Fibroblast of villous mesenchyme (primary cell): Measurements from ENCODE around the gene SFMBT2. TPM values are rescaled to one million over a fixed set of nuclear protein-coding genes. Genes with fewer than 3 reads are reported as not detected.
"Not testable (repeated sequence)": the region's sequence is repeated elsewhere in the genome, so short reads cannot be mapped to it uniquely, and the experiment has no call there.

Source experiments
- DNase-seq: peaks from one replicate; pipeline ENCODE4 v3.0.0-alpha.2; 2010; ENCODE audit warnings: low read depth
- H3K4me3 ChIP-seq: 2 replicates; pipeline ENCODE4 v1.5.1; 2011; ENCODE audit warnings: low read depth, mild to moderate bottlenecking, low read length
- total RNA-seq: library from RNA; depleted of rRNA; stranded (reverse); fragments of >200 nt; gene quantifications from 2 replicates; pipeline ENCODE4 v1.2.3, GENCODE V29; 2012
- TF ChIP-seq, protein P1 (sequence below): IDR thresholded peaks from 2 replicates; pipeline ENCODE4 v1.5.1; 2012; ENCODE audit warnings: low read depth, mild to moderate bottlenecking, low read length; ENCODE audit not compliant: insufficient read depth

Gene SFMBT2
- total RNA-seq, 1 donor: 1.7 TPM

DNA sequence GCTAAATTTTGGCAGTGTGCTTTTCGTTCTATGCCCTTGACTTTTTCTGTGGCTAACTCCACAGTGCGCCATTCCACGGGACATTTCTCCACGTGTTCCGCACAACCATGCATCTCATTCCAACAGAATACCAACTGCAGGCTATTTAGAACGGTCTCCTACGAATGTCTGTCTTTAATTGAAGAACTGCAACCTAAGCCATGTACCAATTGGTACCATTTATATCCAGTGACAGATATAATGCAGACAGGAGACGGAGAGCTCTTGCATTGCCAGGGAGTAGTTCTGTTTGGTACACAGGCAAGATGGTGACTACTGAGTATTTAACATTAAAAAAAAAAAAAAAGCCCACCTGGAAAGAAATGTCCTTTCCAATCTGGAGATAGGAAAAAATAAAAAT lies 9.1 kb downstream of the SFMBT2 start:
- TF ChIP-seq, protein P1, sequence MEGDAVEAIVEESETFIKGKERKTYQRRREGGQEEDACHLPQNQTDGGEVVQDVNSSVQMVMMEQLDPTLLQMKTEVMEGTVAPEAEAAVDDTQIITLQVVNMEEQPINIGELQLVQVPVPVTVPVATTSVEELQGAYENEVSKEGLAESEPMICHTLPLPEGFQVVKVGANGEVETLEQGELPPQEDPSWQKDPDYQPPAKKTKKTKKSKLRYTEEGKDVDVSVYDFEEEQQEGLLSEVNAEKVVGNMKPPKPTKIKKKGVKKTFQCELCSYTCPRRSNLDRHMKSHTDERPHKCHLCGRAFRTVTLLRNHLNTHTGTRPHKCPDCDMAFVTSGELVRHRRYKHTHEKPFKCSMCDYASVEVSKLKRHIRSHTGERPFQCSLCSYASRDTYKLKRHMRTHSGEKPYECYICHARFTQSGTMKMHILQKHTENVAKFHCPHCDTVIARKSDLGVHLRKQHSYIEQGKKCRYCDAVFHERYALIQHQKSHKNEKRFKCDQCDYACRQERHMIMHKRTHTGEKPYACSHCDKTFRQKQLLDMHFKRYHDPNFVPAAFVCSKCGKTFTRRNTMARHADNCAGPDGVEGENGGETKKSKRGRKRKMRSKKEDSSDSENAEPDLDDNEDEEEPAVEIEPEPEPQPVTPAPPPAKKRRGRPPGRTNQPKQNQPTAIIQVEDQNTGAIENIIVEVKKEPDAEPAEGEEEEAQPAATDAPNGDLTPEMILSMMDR: no peak
- H3K4me3 ChIP-seq: no peak overlapping the region
- DNase-seq: no peak

DNA sequence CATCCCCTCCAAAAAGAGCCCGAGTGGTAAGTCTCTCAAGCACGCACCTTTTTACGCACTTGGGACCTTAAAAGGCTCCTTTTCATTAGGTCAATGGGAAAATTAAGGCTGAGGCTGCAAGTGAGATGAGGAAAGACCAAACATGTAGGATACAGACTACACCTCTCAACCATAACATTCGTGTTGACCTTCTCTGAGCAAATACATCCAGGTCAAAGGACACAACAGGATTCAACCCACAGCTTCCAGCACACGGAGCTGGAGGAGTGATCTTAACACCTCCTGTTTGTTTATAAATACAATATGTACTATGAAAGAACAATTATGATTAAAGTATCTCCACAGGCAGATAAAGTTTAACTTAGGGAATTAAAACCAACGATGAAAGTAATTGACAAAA lies 9.7 kb downstream of the SFMBT2 start:
- TF ChIP-seq, protein P1: no peak

DNA sequence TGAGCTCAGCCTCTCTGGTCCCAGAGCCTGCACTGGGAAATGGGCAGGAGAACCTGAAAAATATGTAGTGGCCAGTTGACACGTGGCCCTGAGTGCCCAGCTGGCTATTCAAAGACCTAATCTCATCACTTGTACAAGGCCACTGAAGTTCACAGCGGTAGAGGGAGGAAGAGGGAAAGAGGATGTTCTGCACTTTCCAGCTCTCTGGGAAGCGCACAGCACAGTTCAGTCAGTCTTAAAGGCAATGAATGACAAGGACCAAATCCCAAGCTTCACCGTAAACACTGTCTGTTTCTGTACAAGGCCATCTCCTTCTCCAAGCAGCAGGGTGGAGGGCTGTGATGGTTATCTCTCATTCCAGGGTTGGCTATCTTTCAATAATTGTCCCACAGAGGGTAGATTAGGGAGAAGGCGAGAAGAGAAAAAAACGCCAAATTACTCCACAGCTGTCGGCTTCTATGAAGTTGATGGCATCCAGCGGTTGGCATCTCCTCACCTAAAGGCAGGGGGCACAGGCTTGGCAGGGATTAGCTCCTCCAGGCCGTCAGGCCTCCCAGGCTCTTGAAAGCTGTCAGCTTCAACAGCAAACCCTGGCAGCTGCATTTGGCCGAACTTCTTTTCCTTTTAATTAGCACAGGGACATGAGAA lies 10.6 kb downstream of the SFMBT2 start:
- TF ChIP-seq, protein P1: no peak
- DNase-seq: no peak

More for the DNA sequence above, 9.7 kb downstream of the SFMBT2 start:
- DNase-seq: no peak
- no peak overlapping the region for H3K4me3 ChIP-seq

DNA sequence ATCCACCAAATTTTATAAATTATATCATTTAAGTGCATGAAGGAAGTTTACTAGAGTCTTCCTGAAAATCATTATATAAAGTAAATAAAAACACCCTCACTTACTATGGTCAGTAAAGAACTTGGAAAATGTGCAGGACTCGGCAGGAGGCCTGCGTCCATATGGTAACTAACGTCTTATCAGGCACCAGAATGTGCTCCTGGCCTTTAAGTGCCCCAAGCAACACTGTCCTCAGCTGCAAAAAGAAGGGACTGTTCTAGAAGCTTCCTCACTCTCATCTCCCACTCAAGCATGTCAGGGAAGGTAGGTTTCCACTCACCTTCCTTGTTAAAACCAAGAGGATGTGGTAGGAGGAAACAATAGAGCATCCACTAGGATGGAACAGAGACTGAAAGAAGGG lies 11.3 kb downstream of the SFMBT2 start:
- no peak for DNase-seq
- no peak overlapping the region for H3K4me3 ChIP-seq
- TF ChIP-seq, protein P1: no peak

More for the DNA sequence above, 10.6 kb downstream of the SFMBT2 start:
- no peak overlapping the region for H3K4me3 ChIP-seq

DNA sequence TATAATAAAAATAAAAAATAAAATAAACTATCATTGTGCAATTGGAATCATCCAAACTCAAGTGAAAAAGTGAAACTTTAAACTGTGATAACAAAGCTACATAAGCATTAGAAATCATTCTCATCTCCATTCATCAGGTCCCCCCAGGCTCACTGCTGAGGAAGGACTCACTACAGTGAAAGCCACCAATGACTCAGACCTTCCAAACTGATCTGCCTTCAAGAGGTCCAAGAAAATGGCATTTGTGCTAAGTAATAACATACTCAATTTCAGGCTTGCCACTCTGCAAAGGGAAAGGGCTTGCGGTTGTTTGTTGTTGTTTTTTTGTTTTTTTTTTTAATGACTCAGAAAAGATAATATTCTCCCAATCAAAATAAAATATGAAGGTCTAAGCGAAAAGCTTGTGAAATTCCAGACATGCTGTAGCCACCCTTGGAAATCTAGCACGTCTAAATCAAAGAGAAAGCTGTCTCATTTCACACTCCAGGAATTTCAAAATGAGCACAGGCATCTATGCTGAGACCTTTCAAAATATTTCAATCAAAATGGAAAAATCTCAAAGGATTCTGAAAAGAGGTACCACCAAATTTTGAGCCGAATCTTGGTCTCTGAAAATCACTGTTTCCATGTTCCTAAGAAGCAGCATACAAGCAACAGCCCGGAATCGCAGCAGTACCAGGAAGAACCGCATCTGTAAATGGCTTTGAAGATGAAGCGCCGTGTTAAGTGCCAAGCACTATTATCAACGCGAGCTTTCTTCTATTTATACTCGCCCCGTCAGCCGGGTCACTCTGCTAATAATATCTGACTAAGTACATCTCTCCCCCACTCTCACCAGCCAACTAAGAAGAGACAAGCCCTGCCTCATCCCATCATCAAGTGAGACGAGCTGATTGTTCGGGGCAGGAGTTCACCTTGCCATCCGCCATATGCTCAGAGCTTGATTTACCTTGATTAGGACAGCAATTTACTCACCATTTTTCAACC lies 13.5 kb downstream of the SFMBT2 start:
- peak; percentile 20 for DNase-seq
- TF ChIP-seq, protein P1: no peak
- no peak overlapping the region for H3K4me3 ChIP-seq

DNA sequence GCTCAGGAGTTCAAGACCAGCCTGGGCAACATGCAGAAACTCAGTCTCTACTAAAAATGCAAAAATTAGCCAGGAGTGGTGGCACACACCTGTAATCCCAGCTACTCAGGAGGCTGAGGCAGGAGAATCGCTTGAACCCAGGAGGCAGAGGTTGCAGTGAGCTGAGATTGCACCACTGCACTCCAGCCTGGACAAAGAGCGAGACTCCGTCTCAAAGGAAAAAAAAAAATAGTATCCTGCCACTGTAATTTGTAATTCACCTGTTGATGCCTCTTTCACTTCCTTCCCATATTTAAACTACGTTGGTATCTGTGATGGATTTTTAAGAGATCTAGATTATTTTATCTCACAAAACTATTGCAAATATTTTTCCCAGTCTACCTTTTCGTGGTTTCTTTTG lies 18.5 kb downstream of the SFMBT2 start:
- not testable (repeated sequence) for DNase-seq, H3K4me3 ChIP-seq

DNA sequence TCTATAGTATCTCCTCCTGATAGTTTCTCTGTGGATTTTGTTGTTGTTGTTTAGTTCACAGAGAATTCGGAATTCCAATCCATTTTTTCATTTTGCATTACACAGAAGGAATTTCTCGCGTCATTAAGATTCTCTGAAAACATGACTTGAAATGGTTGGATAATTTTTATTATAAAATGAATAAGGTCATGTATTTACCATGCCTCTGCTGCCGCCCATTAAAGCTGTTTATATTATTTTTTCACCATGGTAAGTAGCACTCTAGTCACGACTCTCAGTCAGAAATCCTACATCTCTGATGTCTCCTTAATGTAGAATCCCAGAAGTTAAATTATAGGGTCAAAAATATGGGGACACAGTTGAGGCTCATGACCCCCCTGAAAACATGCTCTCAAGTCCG lies 19.1 kb downstream of the SFMBT2 start:
- no peak overlapping the region for H3K4me3 ChIP-seq
- TF ChIP-seq, protein P1: no peak
- no peak for DNase-seq

DNA sequence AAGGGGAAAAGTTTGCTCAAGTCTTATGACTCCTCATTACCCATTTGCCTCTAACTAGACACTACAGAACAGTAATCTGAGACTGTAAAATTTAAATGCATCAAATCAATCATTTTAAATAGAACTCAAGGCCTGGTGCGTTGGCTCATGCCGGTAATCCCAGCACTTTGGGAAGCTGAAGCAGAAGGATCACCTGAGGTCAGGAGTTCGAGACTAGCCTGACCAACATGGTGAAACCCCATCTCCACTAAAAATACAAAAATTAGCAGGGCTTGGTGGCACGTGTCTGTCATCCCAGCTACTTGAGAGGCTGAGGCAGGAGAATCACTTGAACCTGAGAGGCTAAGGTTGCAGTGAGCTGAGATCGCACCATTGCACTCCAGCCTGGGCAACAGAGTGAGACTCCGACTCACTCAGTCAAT lies 20.1 kb downstream of the SFMBT2 start:
- DNase-seq, H3K4me3 ChIP-seq: not testable (repeated sequence)
